Activated CD4-positive, alpha-beta T cell treated with anti-CD3 and anti-CD28 coated beads, Interleukin-2, Interleukin-4, amounts not matched to agents 100 ng/mL and 50 ng/mL, durations not matched to agents 16 hours and 8 hours (primary cell): Measurements from ENCODE around the gene ATG13.
"Not testable (repeated sequence)": the region's sequence is repeated elsewhere in the genome, so short reads cannot be mapped to it uniquely, and the experiment has no call there.

Source experiments
- DNase-seq: peaks from one replicate; pipeline ENCODE4 v3.0.0-alpha.2; 2020; ENCODE audit warnings: low spot score

ATG13 gene

DNA sequence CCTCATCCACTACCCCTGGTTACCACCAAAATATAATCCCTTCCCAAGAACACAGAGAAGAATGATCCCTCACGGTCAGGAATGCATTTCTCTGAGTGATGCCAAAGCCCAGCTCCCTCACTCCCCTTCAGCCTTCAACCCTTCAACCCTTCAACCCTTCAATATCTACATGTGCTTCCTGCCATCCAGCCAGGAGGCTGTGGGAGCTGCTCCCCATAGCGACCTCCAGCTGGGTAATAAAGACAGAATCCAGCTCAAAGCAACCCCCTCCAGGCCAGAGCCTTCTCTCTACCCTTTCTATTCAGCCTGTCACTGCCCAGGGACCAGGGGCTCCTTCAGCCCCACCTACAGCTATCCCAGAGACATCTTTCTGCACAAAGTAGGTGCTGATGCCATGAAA, 80.4 kb downstream of the ATG13 start:
- no peak for DNase-seq

DNA sequence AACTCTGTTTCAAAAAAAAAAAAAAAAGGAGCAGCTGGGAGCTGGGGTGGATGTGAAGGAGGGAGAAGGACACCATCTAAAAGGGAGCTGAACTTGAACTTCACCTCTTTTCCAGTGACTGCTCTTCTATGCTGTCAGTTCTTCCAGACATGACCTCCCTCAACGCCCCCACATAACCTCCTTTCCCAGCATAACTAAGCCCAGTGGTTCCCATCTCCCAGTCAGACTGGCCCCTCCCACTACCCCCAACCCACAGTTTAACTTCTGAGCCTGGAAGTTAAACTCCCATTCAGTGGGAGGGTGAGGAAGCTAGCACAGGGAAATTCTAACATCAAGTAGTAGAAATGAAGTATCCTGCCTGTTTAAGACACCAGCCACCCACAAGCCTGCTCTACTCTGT, 81.2 kb downstream of the ATG13 start:
- no peak for DNase-seq

DNA sequence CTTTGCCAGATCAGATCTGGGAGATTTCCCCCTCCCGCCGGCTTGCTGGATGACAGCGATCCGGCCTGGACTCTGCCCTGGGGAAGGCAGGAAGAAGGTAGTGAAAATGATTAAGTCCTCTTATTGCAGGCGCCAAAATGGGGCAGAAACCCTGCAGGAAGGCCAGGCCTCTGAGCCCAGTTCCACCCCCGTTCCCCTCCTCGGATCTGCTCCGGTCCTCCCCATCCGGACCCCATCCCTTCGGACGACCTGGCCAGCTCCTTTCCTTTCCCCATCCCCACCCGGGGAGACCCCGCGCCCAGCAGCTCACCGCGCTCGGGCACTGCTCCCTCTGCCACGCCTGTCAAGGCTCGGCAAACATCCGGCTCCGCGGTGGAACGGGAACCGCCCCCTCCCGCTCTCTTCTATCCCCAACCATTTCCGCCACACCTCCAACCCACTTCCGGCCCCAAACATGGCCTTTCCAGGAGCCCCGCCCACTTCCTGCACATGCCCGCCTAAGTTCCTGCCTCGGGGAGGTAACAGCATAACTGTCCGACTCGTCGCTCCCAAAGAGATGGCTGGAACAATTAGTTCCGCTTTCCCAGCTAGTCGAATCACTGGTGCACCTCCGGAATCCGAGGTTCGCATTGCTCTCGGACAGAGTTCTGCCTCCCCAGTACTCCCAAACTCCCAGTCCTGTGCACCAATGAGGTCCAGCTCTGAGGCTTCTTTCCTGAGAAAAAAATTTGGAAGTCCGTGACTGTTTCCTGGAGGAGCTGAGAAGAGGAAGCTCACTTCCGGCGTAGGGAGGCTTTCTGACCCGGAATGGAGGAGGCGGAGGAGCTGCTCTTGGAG, 83.1 kb downstream of the ATG13 start, which contains the start of the genes ARHGAP1 and ZNF408:
Gene ARHGAP1 (minus strand): TSS at position 379 of the 837 bp plus-strand sequence. CDS start 4,512 bp downstream, outside the sequence.
Gene ZNF408 (plus strand): TSS at position 791 of the 837 bp plus-strand sequence. CDS start 17 bp downstream, at position 808.
- DNase-seq = peak; percentile 100

DNA sequence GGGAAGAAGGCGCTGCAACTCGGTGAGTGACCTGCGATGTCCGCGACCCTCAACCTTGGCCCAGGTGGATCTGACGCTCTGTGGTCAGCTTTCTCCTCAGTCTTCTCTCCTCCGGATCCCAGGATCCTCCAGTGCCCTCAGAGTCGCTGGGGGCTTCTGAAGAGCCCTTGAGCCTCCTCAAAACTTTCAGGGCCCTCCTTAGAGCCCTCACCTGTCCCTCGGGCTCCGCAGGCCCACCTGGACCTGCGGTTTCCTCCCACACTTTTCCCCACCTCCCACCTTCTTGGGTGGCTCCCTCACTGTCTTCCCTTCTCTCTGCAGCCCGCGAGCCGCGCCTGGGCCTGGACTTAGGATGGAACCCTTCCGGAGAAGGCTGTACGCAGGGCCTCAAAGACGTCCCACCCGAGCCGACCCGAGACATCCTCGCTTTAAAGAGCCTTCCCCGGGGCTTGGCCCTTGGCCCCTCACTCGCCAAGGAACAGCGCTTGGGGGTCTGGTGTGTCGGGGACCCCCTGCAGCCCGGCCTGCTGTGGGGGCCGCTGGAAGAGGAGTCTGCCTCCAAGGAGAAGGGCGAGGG, 83.8 kb downstream of the ATG13 start:
- DNase-seq = no peak

DNA sequence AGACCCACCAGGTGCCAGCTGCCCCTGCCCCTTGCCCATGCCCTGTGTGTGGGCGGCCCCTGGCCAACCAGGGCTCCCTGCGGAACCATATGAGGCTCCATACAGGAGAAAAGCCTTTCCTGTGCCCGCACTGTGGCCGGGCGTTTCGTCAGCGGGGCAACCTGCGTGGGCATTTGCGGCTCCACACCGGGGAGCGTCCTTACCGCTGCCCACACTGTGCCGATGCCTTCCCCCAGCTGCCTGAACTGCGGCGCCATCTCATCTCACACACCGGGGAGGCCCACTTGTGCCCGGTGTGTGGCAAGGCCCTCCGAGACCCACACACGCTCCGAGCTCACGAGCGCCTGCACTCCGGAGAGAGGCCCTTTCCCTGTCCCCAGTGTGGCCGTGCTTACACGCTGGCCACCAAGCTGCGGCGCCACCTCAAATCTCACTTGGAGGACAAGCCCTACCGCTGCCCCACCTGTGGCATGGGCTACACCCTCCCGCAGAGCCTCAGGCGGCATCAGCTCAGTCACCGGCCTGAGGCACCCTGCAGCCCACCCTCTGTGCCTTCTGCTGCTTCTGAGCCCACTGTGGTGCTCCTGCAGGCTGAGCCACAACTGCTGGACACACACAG, 87.8 kb downstream of the ATG13 start:
- no peak for DNase-seq

DNA sequence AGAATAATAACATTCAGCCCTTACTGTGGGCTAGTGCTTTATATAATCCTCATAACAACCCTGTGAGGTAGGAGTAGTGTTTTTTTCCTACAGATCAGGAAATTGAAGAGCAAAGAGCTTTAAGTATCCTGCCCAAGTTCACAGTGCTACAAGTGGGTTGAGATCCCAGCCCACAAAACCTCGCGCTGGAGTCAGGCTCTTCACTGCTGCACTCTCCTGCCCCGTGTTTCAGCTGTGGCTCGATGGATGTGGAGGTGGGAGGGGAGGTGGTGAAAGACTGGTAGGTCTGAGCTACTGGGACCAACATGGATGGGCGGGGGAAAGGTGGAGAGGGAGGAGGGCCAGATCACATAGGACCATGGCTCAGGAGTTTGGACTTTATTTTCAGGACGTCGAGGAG, 89.5 kb downstream of the ATG13 start:
- no peak for DNase-seq

DNA sequence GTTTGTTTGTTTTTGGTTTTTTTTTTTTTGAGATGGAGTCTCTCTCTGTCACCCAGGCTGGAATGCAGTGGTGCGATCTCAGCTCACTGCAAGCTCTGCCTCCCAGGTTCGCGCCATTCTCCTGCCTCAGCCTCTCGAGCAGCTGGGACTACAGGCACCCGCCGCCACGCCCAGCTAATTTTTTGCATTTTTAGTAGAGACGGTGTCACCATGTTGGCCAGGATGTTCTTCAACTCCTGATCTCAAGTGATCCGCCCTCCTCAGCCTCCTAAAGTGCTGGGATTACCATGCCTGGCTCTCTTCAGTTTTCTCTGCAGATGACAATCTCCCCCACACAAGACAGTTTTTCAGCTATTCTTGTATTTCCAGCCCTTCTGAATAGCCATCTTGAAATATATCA, 92.0 kb downstream of the ATG13 start:
- DNase-seq = not testable (repeated sequence)

DNA sequence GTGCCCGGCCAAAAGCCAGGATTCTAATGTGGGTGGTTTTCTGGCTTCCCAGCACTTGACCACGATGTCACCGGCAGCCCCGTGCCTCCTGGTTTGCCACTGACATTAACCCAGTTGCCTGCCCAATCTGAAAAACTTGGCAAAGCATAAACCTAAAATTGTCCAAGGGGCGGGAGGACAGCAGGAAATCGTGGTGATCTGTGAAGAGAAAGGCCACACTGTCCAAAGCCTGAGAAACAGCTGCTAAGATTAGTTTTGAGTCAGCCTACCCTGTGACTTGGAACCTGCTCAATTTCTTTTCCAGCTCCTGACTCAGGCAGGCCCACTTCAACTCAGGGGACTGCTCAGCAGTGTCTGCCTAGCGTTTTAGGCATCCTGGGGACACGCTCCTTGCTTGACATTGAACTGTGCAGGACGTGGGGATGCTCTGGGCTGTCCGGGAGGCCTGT, 93.5 kb downstream of the ATG13 start:
- no peak for DNase-seq

DNA sequence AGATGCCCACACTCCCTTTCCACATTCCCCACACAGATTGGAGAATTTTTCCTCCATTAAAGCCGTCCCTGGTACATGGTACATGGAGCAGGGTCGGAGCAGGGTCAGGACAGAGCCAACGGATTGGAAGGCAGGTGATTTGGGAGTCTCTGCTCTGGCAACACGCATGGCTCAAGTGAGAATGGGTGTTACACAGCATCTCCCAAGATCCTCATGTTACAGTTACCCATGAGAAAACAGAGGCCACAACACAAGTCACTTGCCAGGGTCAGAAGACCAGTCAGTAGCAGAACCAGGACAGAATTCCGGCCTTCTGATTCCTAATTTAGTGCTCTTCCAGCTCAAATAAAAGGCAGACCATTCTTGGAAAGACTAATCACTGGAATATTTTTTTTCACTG, 94.0 kb downstream of the ATG13 start:
- no peak for DNase-seq

DNA sequence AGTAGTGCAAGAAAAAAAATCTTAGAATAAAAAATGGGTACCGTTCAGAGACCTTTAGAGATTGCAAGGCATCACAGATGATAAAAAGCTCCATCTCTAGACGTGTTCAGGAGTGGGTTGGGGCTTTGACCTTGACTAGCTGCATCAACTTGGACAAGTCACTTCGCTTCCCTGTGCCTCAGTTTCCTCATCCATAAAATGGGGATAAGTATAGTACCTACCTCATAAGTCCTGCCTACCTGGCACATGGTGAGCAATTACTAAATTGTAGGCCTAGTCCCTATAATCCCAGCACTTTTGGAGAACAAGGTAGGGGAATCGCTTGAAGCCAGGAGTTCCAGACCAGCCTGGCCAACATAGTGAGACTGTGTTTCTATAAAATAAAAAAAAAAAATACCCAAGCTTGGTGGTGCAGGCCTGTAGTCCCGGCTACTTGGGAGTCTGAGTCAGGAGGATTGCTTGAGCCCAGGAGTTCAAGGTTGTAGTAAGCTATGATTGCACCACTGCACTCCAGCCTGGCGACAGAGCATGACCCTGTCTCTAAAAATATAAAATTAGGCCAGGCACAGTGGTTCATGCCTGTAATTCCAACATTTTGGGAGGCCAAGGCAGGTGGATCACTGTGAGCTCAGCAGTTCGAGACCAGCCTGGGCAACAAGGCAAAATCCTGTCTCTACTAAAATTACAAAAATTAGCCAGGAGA, 95.7 kb downstream of the ATG13 start:
- no peak for DNase-seq

DNA sequence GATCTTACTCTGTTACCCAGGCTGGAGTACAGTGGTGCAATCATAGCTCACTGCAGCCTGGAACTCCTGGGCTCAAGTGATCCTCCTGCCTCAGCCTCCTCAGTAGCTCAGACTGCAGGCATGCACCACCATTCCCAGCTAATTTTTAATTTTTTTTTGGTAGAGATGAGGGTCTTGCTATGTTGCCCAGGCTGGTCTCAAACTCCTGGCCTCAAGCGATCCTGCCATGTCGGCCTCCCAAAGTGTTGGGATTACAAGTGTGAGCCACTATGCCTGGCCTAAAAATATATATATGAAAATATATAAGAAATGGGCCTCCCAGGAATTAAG, 100.4 kb downstream of the ATG13 start:
- not testable (repeated sequence) for DNase-seq

DNA sequence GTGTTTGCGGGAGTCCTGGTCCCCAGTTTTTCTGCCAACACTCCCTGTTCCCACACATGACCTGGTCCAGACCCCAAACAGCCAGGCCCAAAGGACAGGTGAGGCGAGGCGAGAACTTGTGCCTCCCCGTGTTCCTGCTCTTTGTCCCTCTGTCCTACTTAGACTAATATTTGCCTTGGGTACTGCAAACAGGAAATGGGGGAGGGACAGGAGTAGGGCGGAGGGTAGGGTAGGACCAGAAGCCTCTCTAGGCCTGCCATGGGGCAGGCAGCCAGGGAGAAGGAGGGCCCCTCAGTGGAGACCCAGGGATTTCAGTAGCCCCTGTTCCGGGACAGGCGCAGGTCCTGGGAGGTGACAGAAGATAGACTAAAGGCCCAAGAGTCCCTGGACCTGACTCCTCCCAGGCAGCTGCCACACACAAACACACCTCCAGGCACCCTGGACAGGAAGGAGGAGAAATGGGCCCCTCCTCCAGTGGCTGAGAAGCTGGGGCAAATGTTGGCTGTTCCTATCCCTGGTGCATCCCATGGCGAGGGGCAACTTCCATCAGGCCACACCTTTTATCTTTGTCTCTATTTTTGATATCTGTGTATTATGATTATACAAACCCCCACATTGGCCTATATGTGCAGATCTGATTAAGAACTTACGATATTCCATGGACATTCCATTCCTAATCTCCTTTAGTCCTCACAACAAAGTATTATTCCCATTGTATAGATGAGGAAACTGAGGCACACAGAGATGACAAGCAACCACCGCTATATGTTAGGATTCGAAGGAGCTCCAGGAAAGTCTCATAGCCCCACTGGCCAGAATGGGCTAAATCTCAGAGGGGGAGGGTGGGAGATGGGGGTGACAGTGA, 101.0 kb downstream of the ATG13 start:
- no peak for DNase-seq

DNA sequence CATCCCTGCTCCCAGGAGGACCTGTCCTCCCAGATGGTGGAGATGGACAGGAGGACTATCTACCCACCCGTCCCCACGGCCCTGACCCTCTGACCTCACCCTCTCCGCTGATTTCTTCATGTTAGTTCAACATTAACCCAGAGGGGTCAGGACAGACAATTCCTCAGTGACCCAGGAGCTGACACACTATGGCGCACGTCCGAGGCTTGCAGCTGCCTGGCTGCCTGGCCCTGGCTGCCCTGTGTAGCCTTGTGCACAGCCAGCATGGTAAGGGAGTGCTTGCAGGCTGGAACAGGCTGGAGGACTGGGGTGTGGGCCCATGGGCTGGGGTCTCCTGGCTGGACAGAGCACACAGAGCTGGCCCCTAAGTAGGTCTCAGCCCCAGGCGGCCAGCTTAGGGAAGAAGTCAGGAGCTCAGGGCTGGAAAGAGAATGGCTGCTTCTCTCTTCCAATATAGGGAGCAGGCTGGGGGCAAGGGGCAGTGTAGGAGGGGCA, 101.7 kb downstream of the ATG13 start, which contains the start of gene F2:
Gene F2 (plus strand): TSS at position 166 of the 495 bp plus-strand sequence. CDS start 23 bp downstream, at position 189.
- DNase-seq = no peak

DNA sequence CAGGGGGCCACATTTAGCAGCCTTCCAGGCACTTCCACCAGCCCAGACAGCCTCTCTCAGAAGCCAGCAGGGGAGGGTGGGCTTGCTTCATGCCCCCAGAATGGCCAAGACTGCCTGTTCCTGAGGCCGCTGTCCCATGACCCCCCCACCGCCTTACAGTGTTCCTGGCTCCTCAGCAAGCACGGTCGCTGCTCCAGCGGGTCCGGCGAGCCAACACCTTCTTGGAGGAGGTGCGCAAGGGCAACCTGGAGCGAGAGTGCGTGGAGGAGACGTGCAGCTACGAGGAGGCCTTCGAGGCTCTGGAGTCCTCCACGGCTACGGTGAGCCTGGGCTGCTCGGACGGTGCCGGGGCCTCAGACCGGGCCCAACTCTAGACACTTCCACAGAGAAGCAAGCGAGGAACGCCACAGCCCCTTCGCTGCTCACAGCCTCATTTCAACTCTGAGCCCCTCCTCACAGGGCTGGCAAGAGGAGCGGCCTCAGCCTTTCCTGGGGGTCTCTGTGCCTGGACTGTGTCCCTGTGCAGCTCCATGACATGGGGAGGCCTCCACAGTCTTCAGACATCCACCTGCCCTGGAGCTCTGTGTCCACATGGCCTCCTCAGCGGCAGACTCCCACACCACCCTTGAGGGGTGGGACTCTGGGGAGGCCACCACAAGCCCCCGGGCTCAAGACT, 102.3 kb downstream of the ATG13 start:
- no peak for DNase-seq

DNA sequence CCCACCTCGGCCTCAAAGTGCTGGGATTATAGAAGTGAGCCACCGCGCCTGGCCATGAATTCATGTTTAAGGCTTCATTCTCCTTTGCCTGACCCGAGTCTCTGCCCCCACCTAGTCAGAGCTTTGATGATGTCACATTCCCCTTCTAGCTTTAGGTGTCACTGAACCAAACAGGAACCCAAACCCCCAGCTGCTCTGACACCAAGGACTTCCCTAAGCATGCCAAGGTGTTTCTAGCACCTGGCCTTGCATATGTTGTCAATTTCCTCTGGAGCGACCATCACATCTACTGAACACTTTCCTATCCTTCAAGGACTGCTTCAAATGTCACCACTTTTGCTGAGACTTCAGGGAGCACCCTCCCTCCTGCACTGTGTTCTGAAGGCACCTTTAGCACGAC, 103.9 kb downstream of the ATG13 start:
- no peak for DNase-seq

DNA sequence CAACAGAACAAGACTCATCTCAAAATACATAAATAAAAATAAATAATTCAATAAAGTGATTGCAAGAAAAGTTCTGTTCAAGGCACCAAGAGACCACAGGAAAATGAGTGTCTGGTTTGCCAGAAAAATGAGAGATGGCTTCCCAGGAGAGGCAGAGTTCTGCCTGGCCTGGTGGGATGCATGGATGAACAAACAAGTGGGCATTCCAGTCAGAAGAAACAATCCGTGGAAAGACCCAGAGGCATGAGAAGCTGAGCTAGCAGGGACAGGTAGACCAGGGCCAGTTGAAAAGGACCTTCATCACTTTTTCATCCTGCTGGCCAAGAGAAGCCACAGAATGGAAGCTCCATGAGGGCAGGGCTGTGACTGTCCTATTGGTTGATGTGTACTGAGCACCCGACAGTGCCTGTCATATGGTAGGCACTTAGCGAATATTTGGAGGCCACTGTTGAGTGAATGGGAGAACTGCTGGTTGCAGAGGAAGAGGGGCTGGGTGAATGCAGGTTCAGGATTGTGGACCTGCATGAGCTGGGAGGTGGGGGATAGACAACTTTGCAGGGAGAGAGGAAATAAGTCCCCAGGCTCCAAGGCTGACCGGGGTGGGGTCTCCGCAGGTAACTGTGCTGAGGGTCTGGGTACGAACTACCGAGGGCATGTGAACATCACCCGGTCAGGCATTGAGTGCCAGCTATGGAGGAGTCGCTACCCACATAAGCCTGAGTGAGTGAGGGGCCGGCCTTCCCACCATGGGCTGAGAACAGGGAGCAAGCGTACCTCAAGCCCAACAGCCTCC, 105.4 kb downstream of the ATG13 start:
- DNase-seq = no peak

DNA sequence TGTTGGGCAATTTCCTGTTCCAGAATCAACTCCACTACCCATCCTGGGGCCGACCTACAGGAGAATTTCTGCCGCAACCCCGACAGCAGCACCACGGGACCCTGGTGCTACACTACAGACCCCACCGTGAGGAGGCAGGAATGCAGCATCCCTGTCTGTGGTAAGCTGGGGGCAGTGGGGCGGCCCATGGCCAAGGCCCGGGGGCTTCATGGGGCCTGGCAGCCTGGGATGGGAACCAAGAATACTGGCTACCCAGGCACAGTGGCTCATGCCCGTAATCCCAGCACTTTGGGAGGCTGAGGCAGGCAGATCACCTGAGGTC, 106.0 kb downstream of the ATG13 start:
- DNase-seq = no peak

DNA sequence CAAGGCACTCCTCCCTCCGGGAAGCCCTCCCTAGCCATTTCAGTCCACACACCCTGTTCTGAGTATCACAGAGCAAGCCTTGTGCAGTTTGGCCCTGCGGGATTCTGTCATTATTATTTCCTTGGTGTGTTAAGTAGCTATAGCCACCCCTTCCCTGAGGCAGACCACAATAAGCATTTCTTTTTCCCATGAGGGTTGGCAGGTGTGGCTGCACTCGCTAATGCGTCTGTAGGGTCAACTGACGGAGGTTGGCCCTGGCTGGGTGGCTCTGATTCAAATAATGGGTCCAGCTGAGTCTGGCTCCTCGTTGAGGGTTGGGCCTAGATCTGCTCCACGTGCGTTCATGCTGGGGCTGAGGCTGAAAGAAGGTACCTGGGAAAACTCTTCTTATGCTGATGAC, 106.7 kb downstream of the ATG13 start:
- no peak for DNase-seq
